WTC11 (cell line): ENCODE measurements around the gene MRTFA.

Experiments used
- CREB1 ChIP-seq: sonication (generic); formaldehyde crosslinking; IDR thresholded peaks from 2 replicates; pipeline ENCODE4 v1.8.0; 2023; ENCODE audit warnings: mild to moderate bottlenecking, missing genetic modification reagents
- FOXJ3 ChIP-seq: sonication (generic); formaldehyde crosslinking; IDR thresholded peaks from 2 replicates; pipeline ENCODE4 v1.9.0; 2021; ENCODE audit warnings: missing genetic modification reagents, mild to moderate bottlenecking, borderline replicate concordance
- ZNF671 ChIP-seq: fragments of 250-450 bp; sonication (Bioruptor Pico); IDR thresholded peaks from 2 replicates; pipeline ENCODE4 v1.8.0; 2021; ENCODE audit warnings: mild to moderate bottlenecking
- TF ChIP-seq, protein P1 (sequence below): sonication (generic); formaldehyde crosslinking; IDR thresholded peaks from 2 replicates; pipeline ENCODE4 v1.8.0; 2022; ENCODE audit warnings: missing genetic modification reagents
- TF ChIP-seq, protein P2 (sequence below): sonication (generic); formaldehyde crosslinking; IDR thresholded peaks from 2 replicates; pipeline ENCODE4 v1.8.1; 2022; ENCODE audit warnings: low read depth, mild to moderate bottlenecking, moderate library complexity, missing genetic modification reagents, borderline replicate concordance
- TF ChIP-seq, protein P3 (sequence below): sonication (generic); formaldehyde crosslinking; conservative IDR thresholded peaks from 2 replicates; pipeline ENCODE4 v1.8.1; 2022; ENCODE audit warnings: mild to moderate bottlenecking, missing genetic modification reagents
- TF ChIP-seq, protein P4 (sequence below): fragments of 200-600 bp; IDR thresholded peaks from 2 replicates; pipeline ENCODE4 v1.8.0; 2022; ENCODE audit warnings: antibody characterized with exemption
- TF ChIP-seq, protein P5 (sequence below): sonication (generic); formaldehyde crosslinking; IDR thresholded peaks from 2 replicates; pipeline ENCODE4 v1.8.1; 2023; ENCODE audit warnings: mild to moderate bottlenecking, missing genetic modification reagents, moderate library complexity

DNA sequence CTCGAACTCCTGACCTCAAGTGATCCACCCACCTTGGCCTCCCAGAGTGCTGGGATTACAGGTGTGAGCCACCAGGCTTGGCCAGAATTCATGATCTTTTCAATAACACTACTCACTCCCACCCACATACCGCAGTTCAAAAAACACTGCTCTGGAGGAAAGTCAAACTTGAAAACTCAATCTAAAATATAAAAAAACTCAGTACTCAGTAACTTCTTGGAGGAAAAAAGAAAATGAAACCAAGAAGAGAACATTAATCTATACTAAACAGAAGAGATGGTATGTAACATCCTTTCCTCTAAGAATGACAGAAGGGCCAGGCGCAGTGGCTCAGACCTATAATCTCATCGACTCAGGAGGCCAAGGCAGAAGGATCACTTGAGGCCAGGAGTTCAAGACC lies 58.3 kb downstream of the MRTFA start:
- TF ChIP-seq CREB1 (no peak), FOXJ3 (no peak), ZNF671 (CRISPR knock-in tag) (no peak)
- TF ChIP-seq, protein P1, sequence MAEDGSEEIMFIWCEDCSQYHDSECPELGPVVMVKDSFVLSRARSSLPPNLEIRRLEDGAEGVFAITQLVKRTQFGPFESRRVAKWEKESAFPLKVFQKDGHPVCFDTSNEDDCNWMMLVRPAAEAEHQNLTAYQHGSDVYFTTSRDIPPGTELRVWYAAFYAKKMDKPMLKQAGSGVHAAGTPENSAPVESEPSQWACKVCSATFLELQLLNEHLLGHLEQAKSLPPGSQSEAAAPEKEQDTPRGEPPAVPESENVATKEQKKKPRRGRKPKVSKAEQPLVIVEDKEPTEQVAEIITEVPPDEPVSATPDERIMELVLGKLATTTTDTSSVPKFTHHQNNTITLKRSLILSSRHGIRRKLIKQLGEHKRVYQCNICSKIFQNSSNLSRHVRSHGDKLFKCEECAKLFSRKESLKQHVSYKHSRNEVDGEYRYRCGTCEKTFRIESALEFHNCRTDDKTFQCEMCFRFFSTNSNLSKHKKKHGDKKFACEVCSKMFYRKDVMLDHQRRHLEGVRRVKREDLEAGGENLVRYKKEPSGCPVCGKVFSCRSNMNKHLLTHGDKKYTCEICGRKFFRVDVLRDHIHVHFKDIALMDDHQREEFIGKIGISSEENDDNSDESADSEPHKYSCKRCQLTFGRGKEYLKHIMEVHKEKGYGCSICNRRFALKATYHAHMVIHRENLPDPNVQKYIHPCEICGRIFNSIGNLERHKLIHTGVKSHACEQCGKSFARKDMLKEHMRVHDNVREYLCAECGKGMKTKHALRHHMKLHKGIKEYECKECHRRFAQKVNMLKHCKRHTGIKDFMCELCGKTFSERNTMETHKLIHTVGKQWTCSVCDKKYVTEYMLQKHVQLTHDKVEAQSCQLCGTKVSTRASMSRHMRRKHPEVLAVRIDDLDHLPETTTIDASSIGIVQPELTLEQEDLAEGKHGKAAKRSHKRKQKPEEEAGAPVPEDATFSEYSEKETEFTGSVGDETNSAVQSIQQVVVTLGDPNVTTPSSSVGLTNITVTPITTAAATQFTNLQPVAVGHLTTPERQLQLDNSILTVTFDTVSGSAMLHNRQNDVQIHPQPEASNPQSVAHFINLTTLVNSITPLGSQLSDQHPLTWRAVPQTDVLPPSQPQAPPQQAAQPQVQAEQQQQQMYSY (CRISPR knock-in tag): no peak
- TF ChIP-seq, protein P2, sequence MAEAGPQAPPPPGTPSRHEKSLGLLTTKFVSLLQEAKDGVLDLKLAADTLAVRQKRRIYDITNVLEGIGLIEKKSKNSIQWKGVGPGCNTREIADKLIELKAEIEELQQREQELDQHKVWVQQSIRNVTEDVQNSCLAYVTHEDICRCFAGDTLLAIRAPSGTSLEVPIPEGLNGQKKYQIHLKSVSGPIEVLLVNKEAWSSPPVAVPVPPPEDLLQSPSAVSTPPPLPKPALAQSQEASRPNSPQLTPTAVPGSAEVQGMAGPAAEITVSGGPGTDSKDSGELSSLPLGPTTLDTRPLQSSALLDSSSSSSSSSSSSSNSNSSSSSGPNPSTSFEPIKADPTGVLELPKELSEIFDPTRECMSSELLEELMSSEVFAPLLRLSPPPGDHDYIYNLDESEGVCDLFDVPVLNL (CRISPR knock-in tag): no peak
- TF ChIP-seq, protein P3, sequence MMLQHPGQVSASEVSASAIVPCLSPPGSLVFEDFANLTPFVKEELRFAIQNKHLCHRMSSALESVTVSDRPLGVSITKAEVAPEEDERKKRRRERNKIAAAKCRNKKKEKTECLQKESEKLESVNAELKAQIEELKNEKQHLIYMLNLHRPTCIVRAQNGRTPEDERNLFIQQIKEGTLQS (CRISPR knock-in tag): no peak
- TF ChIP-seq, protein P4, sequence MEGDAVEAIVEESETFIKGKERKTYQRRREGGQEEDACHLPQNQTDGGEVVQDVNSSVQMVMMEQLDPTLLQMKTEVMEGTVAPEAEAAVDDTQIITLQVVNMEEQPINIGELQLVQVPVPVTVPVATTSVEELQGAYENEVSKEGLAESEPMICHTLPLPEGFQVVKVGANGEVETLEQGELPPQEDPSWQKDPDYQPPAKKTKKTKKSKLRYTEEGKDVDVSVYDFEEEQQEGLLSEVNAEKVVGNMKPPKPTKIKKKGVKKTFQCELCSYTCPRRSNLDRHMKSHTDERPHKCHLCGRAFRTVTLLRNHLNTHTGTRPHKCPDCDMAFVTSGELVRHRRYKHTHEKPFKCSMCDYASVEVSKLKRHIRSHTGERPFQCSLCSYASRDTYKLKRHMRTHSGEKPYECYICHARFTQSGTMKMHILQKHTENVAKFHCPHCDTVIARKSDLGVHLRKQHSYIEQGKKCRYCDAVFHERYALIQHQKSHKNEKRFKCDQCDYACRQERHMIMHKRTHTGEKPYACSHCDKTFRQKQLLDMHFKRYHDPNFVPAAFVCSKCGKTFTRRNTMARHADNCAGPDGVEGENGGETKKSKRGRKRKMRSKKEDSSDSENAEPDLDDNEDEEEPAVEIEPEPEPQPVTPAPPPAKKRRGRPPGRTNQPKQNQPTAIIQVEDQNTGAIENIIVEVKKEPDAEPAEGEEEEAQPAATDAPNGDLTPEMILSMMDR: no peak
- TF ChIP-seq, protein P5, sequence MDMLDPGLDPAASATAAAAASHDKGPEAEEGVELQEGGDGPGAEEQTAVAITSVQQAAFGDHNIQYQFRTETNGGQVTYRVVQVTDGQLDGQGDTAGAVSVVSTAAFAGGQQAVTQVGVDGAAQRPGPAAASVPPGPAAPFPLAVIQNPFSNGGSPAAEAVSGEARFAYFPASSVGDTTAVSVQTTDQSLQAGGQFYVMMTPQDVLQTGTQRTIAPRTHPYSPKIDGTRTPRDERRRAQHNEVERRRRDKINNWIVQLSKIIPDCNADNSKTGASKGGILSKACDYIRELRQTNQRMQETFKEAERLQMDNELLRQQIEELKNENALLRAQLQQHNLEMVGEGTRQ (CRISPR knock-in tag): no peak
